Measurements from ENCODE around the gene GALNT13.

The GALNT13 gene

DNA sequence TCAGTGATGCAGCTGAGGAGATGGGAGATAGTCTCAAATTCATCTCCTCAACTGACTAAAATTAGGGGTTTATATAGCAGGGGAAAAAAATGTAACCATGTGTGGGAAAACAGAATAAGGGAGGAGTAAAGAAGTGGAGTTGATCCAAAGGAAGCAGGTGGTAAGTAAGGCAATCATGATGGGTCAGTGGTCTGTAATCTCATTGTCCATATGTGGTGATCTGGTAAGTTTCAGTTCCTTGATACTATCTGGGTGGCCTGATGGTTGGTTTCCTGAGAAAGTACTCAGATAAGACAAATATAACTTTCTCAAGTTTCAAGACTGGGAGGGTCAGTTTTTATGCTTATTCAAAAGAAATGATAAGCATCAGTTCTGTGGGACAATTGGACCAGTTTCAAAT, 514.5 kb downstream of the GALNT13 start:
- H3K4me1 Mint-ChIP-seq: no peaks in the 10 kb centered on the region
- CTCF ChIA-PET: no interaction called here
- no peak overlapping the region for H3K27ac Mint-ChIP-seq

GRCh38 chr2:154391051-154391450, 519.3 kb downstream of the GALNT13 start:
- no peak for DNase-seq
- H3K27me3 Mint-ChIP-seq: no peaks in the 10 kb centered on the region
- H3K36me3 Mint-ChIP-seq: no peaks in the 10 kb centered on the region
- H3K9me3 Mint-ChIP-seq: peaks cover 2% of the 10 kb centered on the region
- no peak overlapping the region for H3K27ac Mint-ChIP-seq
- no peaks in the 10 kb centered on the region for H3K4me1 Mint-ChIP-seq
- H3K4me3 Mint-ChIP-seq: no peak overlapping the region
- CTCF ChIA-PET: no interaction called here

More for the DNA sequence above, 514.5 kb downstream of the GALNT13 start:
- DNase-seq: no peak
- H3K36me3 Mint-ChIP-seq: no peaks in the 10 kb centered on the region
- H3K9me3 Mint-ChIP-seq: peaks cover 2% of the 10 kb centered on the region
- no peak overlapping the region for H3K4me3 Mint-ChIP-seq
- H3K27me3 Mint-ChIP-seq: no peaks in the 10 kb centered on the region

DNA sequence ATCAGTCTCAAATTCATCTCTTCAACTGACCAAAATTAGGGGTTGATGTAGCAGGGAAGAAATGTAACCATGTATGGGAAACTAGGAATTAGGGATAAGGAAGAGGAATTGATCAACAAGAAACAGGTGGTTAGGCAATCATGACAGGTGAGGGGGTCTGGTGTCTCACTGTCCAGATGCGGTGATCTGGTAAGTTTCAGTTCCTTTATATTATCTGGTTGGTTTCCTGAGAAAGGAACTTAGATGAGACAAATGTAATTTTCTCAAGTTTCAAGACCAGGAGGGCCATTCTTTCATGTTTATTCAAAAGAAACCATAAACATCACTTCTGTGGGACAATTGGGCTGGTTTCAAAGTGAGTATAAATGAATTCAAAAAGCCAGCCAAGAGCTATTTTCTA, 520.5 kb downstream of the GALNT13 start:
- no peaks in the 10 kb centered on the region for H3K27me3 Mint-ChIP-seq

DNA sequence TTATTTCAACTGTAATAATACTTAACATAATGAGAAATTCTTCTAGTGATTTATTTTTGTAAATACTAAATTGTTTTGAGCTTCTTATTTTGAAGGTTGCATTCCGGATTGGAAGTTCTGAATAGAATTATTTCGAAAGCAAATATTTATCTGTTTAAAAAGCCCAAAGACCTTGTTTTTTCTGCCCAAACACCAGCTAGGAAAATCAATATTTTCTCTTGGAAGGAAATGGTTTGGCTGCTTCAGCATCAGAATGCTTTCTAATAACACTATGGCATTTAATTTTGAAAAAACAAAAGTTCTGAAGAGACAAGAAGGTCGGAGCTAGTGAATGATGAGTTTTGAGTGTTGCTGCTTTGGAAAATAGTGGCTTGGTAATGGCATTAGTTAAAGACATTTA, 522.9 kb downstream of the GALNT13 start:
- CTCF ChIA-PET: no interaction called here
- no peaks in the 10 kb centered on the region for H3K27me3 Mint-ChIP-seq
- no peak overlapping the region for H3K4me3 Mint-ChIP-seq
- no peak overlapping the region for H3K27ac Mint-ChIP-seq
- peaks cover 2% of the 10 kb centered on the region for H3K9me3 Mint-ChIP-seq
- no peaks in the 10 kb centered on the region for H3K4me1 Mint-ChIP-seq
- no peaks in the 10 kb centered on the region for H3K36me3 Mint-ChIP-seq
- no peak for DNase-seq

More for the DNA sequence above, 520.5 kb downstream of the GALNT13 start:
- DNase-seq: no peak
- Mint-ChIP-seq H3K36me3 (no peaks in the 10 kb centered on the region), H3K4me3 (no peak overlapping the region), H3K27ac (no peak overlapping the region), H3K4me1 (no peaks in the 10 kb centered on the region), H3K9me3 (peaks cover 2% of the 10 kb centered on the region)
- CTCF ChIA-PET: no interaction called here

DNA sequence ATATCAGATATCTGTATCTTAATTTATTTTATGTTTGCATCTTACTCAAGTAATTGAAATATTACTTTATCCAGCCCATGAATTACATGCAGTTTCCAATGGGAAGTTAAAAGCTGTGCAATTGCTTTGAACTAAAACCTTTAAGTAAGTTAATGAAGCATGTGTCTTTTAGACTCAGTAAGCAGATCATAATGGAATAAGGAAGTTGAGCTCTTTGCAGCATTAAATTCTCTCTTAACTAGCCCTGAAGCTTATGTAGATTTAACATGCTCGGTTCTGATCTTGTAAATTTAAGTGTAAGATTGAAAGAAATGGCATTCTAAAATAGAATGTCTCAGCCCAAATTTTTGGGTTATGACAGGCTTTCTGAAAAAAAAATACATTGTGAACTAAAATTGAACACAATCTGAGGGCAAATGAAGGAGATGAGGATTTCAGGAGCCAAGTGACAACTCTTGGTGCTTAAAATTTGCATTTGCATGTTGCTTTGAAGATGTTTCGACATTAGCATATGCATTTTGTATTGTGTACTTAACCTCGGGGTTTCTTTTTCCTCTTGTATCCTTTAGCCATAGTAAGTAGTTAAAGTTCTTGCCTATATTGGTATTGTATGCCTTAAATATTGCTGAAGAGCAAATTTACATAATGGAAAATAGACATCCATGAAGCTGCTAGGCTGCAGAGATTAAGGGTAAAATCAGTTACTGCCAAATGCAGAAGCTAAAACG, 529.0 kb downstream of the GALNT13 start:
- no peaks in the 10 kb centered on the region for H3K36me3 Mint-ChIP-seq
- H3K27ac Mint-ChIP-seq: no peak overlapping the region
- H3K27me3 Mint-ChIP-seq: no peaks in the 10 kb centered on the region
- DNase-seq: no peak
- no peaks in the 10 kb centered on the region for H3K9me3 Mint-ChIP-seq
- no peak overlapping the region for H3K4me3 Mint-ChIP-seq
- CTCF ChIA-PET: no interaction called here
- no peaks in the 10 kb centered on the region for H3K4me1 Mint-ChIP-seq

- Mint-ChIP-seq H3K36me3 (no peaks in the 10 kb centered on the region), H3K27me3 (no peaks in the 10 kb centered on the region), H3K4me1 (no peaks in the 10 kb centered on the region), H3K9me3 (no peaks in the 10 kb centered on the region), H3K27ac (no peak overlapping the region), H3K4me3 (no peak overlapping the region)
- no peak for DNase-seq
- CTCF ChIA-PET: no interaction called here
Measured at GRCh38 chr2:154402213-154402612, 530.5 kb downstream of the GALNT13 start.

- no peaks in the 10 kb centered on the region for H3K9me3 Mint-ChIP-seq
- no peaks in the 10 kb centered on the region for H3K4me1 Mint-ChIP-seq
- DNase-seq: no peak
- H3K4me3 Mint-ChIP-seq: no peak overlapping the region
- no peaks in the 10 kb centered on the region for H3K36me3 Mint-ChIP-seq
- no peaks in the 10 kb centered on the region for H3K27me3 Mint-ChIP-seq
- no peak overlapping the region for H3K27ac Mint-ChIP-seq
- CTCF ChIA-PET: no interaction called here
Measured at GRCh38 chr2:154403242-154403790, 531.6 kb downstream of the GALNT13 start.

GRCh38 chr2:154408786-154409185, 537.1 kb downstream of the GALNT13 start:
- H3K9me3 Mint-ChIP-seq: no peaks in the 10 kb centered on the region
- no peaks in the 10 kb centered on the region for H3K4me1 Mint-ChIP-seq
- H3K36me3 Mint-ChIP-seq: no peaks in the 10 kb centered on the region
- DNase-seq: no peak
- H3K4me3 Mint-ChIP-seq: no peak overlapping the region
- CTCF ChIA-PET: no interaction called here
- H3K27me3 Mint-ChIP-seq: no peaks in the 10 kb centered on the region
- H3K27ac Mint-ChIP-seq: no peak overlapping the region

DNA sequence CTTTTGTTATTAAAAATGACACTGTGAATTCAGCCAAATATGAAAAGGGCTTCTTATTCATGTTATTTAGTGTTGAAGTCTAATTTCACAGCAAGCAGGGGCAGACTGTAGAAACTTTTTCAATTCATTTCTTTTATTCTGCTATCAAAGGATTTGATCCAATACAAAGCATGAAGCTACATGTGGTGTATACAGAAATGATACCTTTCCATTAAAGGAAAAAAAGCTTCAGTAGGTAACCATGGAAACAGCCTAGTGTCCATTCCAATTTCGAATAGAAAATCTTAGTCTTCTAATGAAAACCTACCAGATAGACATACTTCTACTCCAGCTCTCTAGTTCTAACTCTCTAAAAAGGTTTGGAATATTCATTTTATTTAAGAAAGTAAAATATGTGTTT, 550.5 kb downstream of the GALNT13 start:
- H3K4me3 Mint-ChIP-seq: no peak overlapping the region
- H3K4me1 Mint-ChIP-seq: peaks cover 2% of the 10 kb centered on the region
- no peaks in the 10 kb centered on the region for H3K27me3 Mint-ChIP-seq
- CTCF ChIA-PET: no interaction called here
- no peak overlapping the region for H3K27ac Mint-ChIP-seq
- H3K9me3 Mint-ChIP-seq: peaks cover 2% of the 10 kb centered on the region
- no peak for DNase-seq
- H3K36me3 Mint-ChIP-seq: no peaks in the 10 kb centered on the region

GRCh38 chr2:154425994-154426393, 554.3 kb downstream of the GALNT13 start:
- peaks cover 5% of the 10 kb centered on the region for H3K9me3 Mint-ChIP-seq
- CTCF ChIA-PET: no interaction called here
- peaks cover 5% of the 10 kb centered on the region for H3K4me1 Mint-ChIP-seq
- no peaks in the 10 kb centered on the region for H3K36me3 Mint-ChIP-seq
- DNase-seq: no peak
- H3K27ac Mint-ChIP-seq: no peak overlapping the region
- H3K4me3 Mint-ChIP-seq: no peak overlapping the region
- H3K27me3 Mint-ChIP-seq: no peaks in the 10 kb centered on the region

- H3K4me1 Mint-ChIP-seq: peaks cover 5% of the 10 kb centered on the region
Measured at GRCh38 chr2:154427453-154427852, 555.7 kb downstream of the GALNT13 start.

GRCh38 chr2:154428022-154428421, 556.3 kb downstream of the GALNT13 start:
- Mint-ChIP-seq H3K4me1 (peaks cover 5% of the 10 kb centered on the region), H3K36me3 (no peaks in the 10 kb centered on the region), H3K27me3 (no peaks in the 10 kb centered on the region), H3K9me3 (peaks cover 7% of the 10 kb centered on the region), H3K4me3 (no peak overlapping the region), H3K27ac (no peak overlapping the region)
- DNase-seq: no peak
- CTCF ChIA-PET: no interaction called here

More at GRCh38 chr2:154427453-154427852, 555.7 kb downstream of the GALNT13 start:
- no peak overlapping the region for H3K27ac Mint-ChIP-seq
- no peak overlapping the region for H3K4me3 Mint-ChIP-seq
- DNase-seq: no peak
- peaks cover 7% of the 10 kb centered on the region for H3K9me3 Mint-ChIP-seq
- H3K36me3 Mint-ChIP-seq: no peaks in the 10 kb centered on the region
- H3K27me3 Mint-ChIP-seq: no peaks in the 10 kb centered on the region
- CTCF ChIA-PET: no interaction called here

GRCh38 chr2:154433010-154433409, 561.3 kb downstream of the GALNT13 start:
- CTCF ChIA-PET: no interaction called here
- no peak for DNase-seq
- no peaks in the 10 kb centered on the region for H3K27me3 Mint-ChIP-seq

DNA sequence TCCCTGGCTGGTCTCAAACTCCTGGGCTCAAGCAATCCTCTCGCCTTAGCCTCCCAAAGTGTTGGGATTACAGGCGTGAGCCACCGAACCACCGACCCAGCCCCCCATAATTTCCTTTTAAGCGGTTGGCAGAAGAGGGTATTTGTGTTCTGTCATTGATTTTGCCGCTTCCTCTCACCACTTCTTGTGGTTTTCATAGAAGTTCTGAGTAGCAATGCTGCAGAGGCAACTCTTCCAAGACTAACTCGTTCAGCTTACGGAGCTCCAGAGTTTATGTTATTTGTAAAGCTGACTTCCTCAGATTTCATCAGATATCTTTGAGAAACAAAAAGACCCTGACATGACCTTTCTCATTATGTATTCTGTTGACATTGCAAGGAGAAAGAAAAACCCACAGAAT, 565.4 kb downstream of the GALNT13 start:
- Mint-ChIP-seq H3K27ac (peak overlapping the region; percentile 25), H3K27me3 (no peaks in the 10 kb centered on the region), H3K9me3 (no peaks in the 10 kb centered on the region), H3K36me3 (no peaks in the 10 kb centered on the region), H3K4me1 (peaks cover 7% of the 10 kb centered on the region), H3K4me3 (no peak overlapping the region)
- CTCF ChIA-PET: no interaction called here
- peak; percentile 19 for DNase-seq

More at GRCh38 chr2:154433010-154433409, 561.3 kb downstream of the GALNT13 start:
- H3K36me3 Mint-ChIP-seq: no peaks in the 10 kb centered on the region
- H3K9me3 Mint-ChIP-seq: peaks cover 5% of the 10 kb centered on the region
- no peak overlapping the region for H3K4me3 Mint-ChIP-seq
- H3K4me1 Mint-ChIP-seq: peaks cover 9% of the 10 kb centered on the region
- no peak overlapping the region for H3K27ac Mint-ChIP-seq

GRCh38 chr2:154439156-154439555, 567.4 kb downstream of the GALNT13 start:
- Mint-ChIP-seq H3K27ac (no peak overlapping the region), H3K4me1 (peaks cover 7% of the 10 kb centered on the region), H3K4me3 (no peak overlapping the region), H3K27me3 (no peaks in the 10 kb centered on the region), H3K36me3 (no peaks in the 10 kb centered on the region), H3K9me3 (no peaks in the 10 kb centered on the region)
- DNase-seq: no peak
- CTCF ChIA-PET: interaction anchor here (0.6 kb wide), 1 partner anchor 154 kb away, joined by 3 read pairs; no protein-coding TSS in a partner anchor
